Thyroid gland (tissue), 4 donors: ENCODE measurements around the gene DLG1. TPM values are rescaled to one million over a fixed set of nuclear protein-coding genes. Genes with fewer than 3 reads are reported as not detected.

Experiments used
- DNase-seq, 2 donors: peaks; one replicate each; pipeline ENCODE4 v3.0.0-alpha.2; 2019
- H3K27ac ChIP-seq, 3 donors: fragments of 200-600 bp; sonication (generic); 1 replicate in 2 of 3; 2 replicates in 1 of 3; pipeline ENCODE4 v1.5.1; 2016 to 2019; ENCODE audit warnings: mild to moderate bottlenecking in 1 of 3, moderate library complexity in 1 of 3
- H3K27me3 ChIP-seq: fragments of 200-600 bp; sonication (generic); one replicate; pipeline ENCODE4 v1.5.1; 2019
- H3K36me3 ChIP-seq, 2 donors: fragments of 200-600 bp; sonication (generic); one replicate each; pipeline ENCODE4 v1.5.1; 2016 to 2019
- H3K4me1 ChIP-seq, 2 donors: fragments of 200-600 bp; sonication (generic); one replicate each; pipeline ENCODE4 v1.5.1; 2017 to 2019
- H3K4me3 ChIP-seq, 3 donors: fragments of 200-600 bp; sonication (generic); replicated peaks in 1 of 3; 1 replicate in 2 of 3; 2 replicates in 1 of 3; pipeline ENCODE4 v1.5.1; 2016; ENCODE audit warnings: mild to moderate bottlenecking in 1 of 3
- H3K9me3 ChIP-seq: fragments of 200-600 bp; sonication (generic); one replicate; pipeline ENCODE4 v1.5.1; 2017
- CTCF ChIP-seq, 6 experiments: fragments of 200-600 bp in 3 of 6; fragments of 450-650 bp in 3 of 6; sonication (generic) in 3 of 6; IDR thresholded peaks; one replicate each; pipeline ENCODE4 v1.5.1; 2016 to 2019; ENCODE audit warnings: antibody characterized with exemption in 6 of 6, mild to moderate bottlenecking in 2 of 6, inconsistent platforms in 1 of 6, moderate library complexity in 1 of 6
- POLR2A ChIP-seq, 2 donors: fragments of 450-650 bp; IDR thresholded peaks; one replicate each; pipeline ENCODE4 v1.6.1; 2017; ENCODE audit warnings: antibody characterized with exemption in 2 of 2, mild to moderate bottlenecking in 2 of 2, moderate library complexity in 1 of 2
- WGBS, 2 donors: methylation state at CpG; one replicate each; pipeline ENCODE4 v1.1.5; 2017; 5-methylcytosine and 5-hydroxymethylcytosine counted together
- intact Hi-C: fragments of 100-400 bp; cut with DNase I; formaldehyde crosslinking; loops from one replicate; pipeline ENCODE4 v1.15.1; 2023
- total RNA-seq, 4 donors: library from RNA; depleted of rRNA; stranded (reverse); fragments of >200 nt; gene quantifications; one replicate each; pipeline ENCODE4 v1.2.3, GENCODE V29; 2016

The DLG1 gene
- total RNA-seq, 4 donors from 2014 or later, result 111 to 233 (median 174) TPM

- WGBS, 2 donors, result 71 to 74% methylated on average over 3 of the region's 3 CpGs
- TF ChIP-seq POLR2A (IDR thresholded peaks at IDR 0.05) (no peak), CTCF (IDR thresholded peaks at IDR 0.05) (no peak)
- no peaks in the 10 kb centered on the region for H3K4me1 ChIP-seq
- H3K27ac ChIP-seq, result no peak overlapping the region
- no peaks in the 10 kb centered on the region for H3K36me3 ChIP-seq
- DNase-seq, result no peak
- no peak overlapping the region for H3K4me3 ChIP-seq
- no peaks in the 10 kb centered on the region for H3K9me3 ChIP-seq
- intact Hi-C loops, result no loop called here
- H3K27me3 ChIP-seq, result no peaks in the 10 kb centered on the region
Observed at GRCh38 chr3:197175503-197175902, 122.9 kb downstream of the DLG1 start.

- Histone ChIP-seq H3K9me3 (no peaks in the 10 kb centered on the region), H3K4me3 (no peak overlapping the region), H3K4me1 (no peaks in the 10 kb centered on the region), H3K27ac (no peak overlapping the region), H3K27me3 (no peaks in the 10 kb centered on the region), H3K36me3 (no peaks in the 10 kb centered on the region)
- no peak for DNase-seq
- TF ChIP-seq CTCF (IDR thresholded peaks at IDR 0.05) (no peak), POLR2A (IDR thresholded peaks at IDR 0.05) (no peak)
- 64 to 65% methylated on average over 3 of the region's 3 CpGs for WGBS, 2 donors
- intact Hi-C loops, result no loop called here
Observed at GRCh38 chr3:197174927-197175326, 123.5 kb downstream of the DLG1 start.

GRCh38 chr3:197173620-197174019 lies 124.8 kb downstream of the DLG1 start:
- WGBS, 2 donors, result 96 to 97% methylated on average over 4 of the region's 4 CpGs
- no peaks in the 10 kb centered on the region for H3K4me1 ChIP-seq
- no peak for DNase-seq

GRCh38 chr3:197171481-197172067 lies 126.8 kb downstream of the DLG1 start:
- WGBS, 2 donors, result 0 to 100% methylated on average over 1 of the region's 1 CpG
- no peak overlapping the region for H3K4me3 ChIP-seq
- H3K27me3 ChIP-seq, result no peaks in the 10 kb centered on the region
- H3K4me1 ChIP-seq, result no peaks in the 10 kb centered on the region
- intact Hi-C loops, result no loop called here
- no peaks in the 10 kb centered on the region for H3K9me3 ChIP-seq
- no peak for DNase-seq
- H3K27ac ChIP-seq, result no peak overlapping the region
- TF ChIP-seq POLR2A (IDR thresholded peaks at IDR 0.05), result no peak
- no peak for TF ChIP-seq CTCF (IDR thresholded peaks at IDR 0.05)
- H3K36me3 ChIP-seq, result no peaks in the 10 kb centered on the region

More at GRCh38 chr3:197173620-197174019, 124.8 kb downstream of the DLG1 start:
- H3K27ac ChIP-seq, result no peak overlapping the region
- no peaks in the 10 kb centered on the region for H3K27me3 ChIP-seq
- TF ChIP-seq POLR2A (IDR thresholded peaks at IDR 0.05) (no peak), CTCF (IDR thresholded peaks at IDR 0.05) (no peak)
- no peak overlapping the region for H3K4me3 ChIP-seq
- intact Hi-C loops, result no loop called here
- no peaks in the 10 kb centered on the region for H3K36me3 ChIP-seq
- H3K9me3 ChIP-seq, result no peaks in the 10 kb centered on the region

GRCh38 chr3:197169028-197169427 lies 129.4 kb downstream of the DLG1 start:
- TF ChIP-seq CTCF (IDR thresholded peaks at IDR 0.05) (no peak), POLR2A (IDR thresholded peaks at IDR 0.05) (no peak)
- Histone ChIP-seq H3K27ac (no peak overlapping the region), H3K4me1 (no peaks in the 10 kb centered on the region), H3K4me3 (no peak overlapping the region), H3K27me3 (no peaks in the 10 kb centered on the region), H3K36me3 (no peaks in the 10 kb centered on the region), H3K9me3 (no peaks in the 10 kb centered on the region)
- intact Hi-C loops, result no loop called here
- WGBS, 2 donors, result 87 to 92% methylated on average over 1 of the region's 1 CpG
- no peak for DNase-seq
